HG03175 (cell line): ENCODE results near the gene PIP5K1B.

Experiments used
- ATAC-seq: cut with Tn5 transposase; IDR thresholded peaks from one replicate; pipeline ENCODE4 v1.9.1; 2021; ENCODE audit warnings: mild to moderate bottlenecking, moderate library complexity; ENCODE audit not compliant: unreplicated experiment

PIP5K1B gene

DNA sequence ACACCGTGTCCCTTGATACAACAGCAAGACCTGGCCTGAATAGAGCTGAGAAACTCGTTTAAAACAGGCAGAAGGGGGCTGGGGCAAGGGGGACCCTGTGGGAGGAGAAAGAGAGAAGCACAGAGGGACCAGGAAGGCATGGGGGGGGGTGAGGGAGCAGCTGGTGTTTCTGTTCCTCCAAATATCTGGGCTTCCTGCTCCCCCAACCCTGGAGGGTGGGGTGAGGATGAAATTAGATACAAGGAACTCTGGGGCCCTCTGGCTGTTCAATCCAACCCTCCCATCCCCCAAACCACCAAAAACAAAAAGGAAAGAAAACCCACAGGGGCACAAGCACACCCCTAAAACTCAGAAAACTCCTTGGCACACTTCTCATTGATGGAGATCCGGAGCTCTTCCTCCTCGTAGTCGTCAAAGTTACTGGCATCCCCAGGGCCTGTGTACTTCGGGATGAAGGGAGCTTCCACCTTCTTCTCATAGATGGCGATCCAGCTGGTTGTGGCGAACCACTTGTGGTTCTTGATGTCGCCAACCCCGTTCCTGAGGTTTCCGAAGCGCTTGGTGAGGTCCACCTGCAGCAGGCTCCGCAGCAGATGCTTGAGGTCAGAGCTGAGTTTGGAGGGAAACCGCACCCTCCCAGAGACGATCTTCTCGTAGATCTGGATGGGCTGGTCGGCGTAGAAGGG, 307.8 kb downstream of the PIP5K1B start:
- ATAC-seq: no peak

DNA sequence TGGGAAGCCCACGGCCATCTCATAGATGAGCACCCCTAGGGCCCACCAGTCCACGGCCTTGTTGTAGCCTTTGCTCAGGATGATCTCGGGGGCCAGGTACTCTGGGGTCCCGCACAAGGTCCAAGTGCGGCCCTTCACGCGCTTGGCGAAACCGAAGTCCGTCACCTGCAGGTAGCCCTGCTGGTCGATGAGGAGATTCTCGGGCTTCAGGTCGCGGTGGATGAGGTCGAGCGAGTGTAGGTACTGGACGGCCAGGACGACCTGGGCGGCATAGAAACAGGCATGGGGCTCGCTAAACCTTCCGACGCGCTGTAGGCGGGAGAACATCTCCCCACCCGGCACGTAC, 308.3 kb downstream of the PIP5K1B start:
- no peak for ATAC-seq

DNA sequence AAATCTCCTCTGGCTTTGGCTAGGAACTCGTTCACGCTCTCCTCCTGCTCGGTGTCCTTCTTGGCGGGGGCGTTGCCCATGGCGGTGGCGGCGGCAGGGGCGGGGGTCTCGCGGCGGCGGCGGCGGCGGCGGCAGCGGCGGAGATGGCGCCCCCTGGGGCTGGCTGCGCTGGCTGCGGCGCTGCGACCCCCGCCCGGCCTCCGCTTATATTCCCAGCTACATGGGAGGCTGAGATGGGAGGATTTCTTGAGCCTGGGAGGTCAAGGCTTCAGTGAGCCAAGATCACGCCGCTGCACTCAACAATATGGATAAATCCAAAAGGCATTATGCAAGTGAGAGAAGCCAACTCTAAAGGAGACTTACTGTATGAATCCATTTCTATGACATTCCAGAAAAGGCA, 309.0 kb downstream of the PIP5K1B start, which contains the start of gene PRKACG:
Gene PRKACG (minus strand): TSS at position 101 of the 400 bp plus-strand sequence. CDS start 21 bp downstream, at position 80.
- ATAC-seq: no peak

DNA sequence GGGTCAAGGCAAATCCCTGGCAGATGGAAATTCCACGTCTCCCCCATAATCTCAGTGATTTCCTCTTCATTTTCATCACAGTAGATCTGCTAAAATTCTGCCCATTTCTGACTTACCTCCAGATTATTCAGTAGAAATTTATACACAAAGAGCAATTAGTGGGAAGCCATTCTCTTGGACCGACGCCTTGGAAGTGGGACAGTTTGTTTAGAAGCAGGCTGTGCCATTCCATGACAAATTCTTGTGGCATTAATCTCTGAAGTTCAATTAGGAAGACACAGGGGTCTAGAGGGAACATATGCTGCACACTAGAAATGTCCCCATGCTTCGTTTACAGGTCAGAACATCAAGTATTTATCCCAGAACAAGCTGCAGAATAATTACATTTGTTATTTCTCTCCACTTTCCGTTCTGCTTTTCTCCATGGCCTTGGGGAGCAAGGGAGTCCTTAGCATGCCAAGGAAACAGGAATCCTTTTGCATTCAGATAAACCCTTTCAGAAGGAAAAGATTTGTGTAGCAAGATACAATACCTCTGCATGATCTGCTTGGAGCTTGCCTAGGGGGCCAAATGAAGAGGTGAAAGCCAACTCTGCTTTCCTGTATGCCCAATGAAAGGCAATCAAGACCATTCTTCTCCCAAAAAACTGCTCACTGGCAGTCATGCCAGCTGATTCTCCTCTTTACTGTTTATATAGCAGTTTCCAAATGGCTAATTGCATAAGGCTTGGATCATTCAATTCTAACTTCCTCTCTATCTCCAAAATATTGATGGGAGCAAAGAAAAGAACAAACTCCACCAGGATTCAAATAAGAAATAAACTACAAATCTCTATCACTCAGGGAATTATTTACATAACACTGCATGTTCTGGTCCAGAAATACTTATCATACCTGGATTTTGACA, 311.4 kb downstream of the PIP5K1B start:
- ATAC-seq: no peak

DNA sequence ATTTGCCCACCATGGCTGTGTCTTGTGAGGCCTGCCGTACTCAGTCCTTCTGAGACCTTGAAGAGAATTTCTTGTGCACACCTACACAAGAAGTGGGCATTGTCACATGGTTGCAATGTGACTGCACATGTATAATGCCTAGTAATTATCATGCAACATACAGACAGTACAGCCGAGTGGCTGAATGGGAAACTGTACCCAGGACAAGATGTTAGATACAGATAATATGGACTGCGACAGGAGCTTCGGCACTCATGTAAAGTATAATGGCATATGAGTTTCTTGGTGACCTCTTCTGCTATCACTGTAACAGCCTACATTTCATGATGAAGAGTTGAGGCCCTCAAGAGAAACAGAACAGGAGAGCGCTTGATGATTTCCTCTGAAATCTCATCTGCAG, 313.7 kb downstream of the PIP5K1B start:
- ATAC-seq: no peak

DNA sequence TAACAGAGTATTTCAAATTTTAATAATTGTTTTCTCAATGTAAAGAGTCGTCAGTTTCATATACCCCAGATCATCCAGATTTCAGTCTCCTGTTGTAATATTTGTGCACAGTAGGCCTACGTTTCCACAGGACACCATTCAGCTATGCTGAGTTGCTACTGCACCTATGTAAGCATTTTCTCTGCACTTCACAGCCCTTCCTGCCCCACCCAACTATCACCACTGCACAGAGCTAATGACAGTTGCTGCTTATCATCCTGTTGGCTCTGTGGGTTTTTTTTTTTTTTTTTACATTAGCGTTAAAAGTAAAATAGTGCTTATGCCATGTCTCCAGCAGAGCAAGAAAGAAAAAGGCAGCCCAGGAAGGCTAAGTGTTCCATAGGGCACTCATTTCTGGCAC, 314.8 kb downstream of the PIP5K1B start:
- ATAC-seq: no peak

DNA sequence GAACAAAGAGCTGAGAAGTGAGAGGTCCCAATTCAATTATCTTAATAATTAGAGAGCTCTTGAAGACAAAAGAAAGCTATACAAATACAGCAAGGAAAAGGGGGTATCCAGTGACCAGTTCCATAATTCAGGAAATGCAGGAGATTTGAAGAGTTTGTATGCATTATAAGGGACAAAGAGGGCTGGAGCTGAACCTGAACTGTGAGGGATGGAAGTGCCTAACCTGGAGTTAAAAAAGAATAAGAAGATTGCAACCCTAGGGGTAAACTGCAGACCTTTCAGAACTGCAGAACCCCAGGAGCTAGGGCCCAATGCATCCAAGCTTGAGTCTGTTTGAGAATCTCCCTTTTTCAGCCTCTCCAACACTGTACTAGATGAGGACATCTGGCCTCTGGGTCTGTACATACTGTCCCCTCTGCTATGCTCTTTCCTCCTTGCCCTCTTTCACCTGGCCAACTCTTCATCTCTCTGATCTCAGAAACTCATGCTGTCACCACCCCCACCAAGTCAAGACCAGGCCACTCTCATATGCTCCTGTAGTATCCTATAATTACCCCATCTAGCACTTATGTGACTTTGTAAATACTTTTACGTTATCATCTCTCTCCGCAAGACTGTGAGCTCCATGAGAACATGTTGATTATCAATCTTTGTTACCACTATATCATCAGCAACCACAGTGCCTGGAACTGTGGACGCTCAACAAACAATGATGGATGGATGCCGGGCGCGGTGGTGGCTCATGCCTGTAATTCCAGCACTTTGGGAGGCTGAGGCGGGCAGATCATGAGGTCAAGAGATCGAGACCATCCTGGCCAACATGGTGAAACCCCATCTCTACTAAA, 315.5 kb downstream of the PIP5K1B start:
- no peak for ATAC-seq

DNA sequence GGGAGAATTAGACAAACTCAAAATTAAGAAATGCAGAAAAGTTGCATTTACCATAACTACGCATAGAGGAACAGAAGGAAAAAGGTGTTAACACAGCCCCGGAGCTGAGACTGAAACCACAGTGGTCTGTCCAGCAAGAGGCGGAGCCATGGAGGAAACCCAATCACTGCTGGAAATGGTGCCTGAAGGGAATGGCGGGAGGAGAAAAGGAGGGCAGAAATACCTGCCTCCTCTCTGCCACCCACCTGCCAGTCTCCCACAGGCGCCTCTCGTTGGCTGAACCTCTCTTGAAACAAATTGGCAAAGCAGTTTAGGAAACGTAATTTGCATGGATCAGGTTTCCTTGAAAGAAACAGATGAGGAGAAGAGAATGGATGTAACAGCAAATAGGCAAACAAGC, 318.6 kb downstream of the PIP5K1B start:
- no peak for ATAC-seq

DNA sequence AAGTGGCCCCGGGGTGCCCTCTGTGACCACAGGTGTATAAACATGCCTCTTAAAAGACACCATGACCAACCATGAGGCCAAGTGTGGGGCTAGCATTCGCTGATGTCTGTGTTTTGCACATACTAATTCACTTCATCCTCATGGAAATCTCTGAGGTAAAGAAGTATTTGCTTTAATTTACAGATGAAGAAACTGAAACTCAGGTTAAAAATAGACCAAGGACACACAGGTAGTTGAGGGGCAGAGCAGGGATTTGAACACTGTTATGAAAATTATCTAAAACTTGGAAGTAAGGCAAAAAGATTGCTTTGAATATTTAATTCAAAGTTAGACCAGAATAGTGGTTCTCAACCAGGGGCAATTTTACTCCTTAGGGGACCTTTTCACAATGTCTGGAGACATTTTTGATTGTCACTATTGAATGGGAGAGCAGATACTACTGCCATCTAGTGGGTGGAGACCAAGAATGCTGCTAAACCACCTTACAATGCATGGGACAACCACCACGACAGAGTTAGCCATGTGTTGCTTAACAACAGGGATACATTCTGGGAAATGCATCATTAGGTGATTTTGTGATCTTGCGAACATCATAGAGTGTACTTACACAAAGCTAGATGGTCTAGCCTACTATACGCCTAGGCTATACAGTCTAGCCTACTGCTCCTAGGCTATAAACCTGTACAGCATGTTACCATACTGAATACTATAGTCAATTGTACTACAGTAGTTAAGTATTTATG, 322.5 kb downstream of the PIP5K1B start:
- peak; percentile 75 for ATAC-seq

DNA sequence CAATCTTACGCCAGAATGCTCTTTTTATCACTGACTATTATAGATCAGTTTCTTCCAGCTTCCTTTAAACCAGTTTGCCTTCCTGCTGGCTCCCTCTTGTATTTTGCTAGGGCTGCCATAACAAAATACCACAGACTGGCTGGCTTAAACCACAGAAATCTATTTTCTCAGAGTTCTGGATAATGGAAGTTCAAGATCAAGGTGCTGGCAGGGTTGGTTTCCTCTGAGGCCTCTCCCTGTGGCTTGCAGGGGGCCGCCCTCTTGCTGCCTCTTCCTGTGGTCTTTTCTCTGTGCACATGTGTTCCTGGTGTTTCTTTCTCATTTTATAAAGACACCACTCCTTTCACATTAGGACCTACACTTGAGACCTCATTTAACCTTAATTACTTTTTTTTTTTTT, 323.7 kb downstream of the PIP5K1B start:
- no peak for ATAC-seq

DNA sequence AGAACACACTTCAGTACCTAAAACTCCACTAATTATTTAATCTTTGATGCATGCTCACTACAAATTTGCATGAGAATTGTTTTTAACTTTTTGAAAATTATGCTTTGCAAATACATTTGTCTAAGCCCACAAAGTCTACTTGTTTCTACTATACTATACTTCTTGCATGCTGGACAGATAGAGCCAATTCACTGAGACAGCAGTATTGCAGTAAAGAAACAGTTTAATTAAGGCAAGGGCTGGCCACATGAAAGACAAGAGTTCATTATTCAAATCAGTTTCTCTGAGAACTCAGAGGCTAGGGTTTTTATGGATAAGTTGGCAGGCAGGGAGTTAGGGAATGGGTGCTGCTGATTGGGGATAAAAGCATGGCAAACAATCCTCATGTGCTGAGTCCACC, 324.5 kb downstream of the PIP5K1B start:
- no peak for ATAC-seq

DNA sequence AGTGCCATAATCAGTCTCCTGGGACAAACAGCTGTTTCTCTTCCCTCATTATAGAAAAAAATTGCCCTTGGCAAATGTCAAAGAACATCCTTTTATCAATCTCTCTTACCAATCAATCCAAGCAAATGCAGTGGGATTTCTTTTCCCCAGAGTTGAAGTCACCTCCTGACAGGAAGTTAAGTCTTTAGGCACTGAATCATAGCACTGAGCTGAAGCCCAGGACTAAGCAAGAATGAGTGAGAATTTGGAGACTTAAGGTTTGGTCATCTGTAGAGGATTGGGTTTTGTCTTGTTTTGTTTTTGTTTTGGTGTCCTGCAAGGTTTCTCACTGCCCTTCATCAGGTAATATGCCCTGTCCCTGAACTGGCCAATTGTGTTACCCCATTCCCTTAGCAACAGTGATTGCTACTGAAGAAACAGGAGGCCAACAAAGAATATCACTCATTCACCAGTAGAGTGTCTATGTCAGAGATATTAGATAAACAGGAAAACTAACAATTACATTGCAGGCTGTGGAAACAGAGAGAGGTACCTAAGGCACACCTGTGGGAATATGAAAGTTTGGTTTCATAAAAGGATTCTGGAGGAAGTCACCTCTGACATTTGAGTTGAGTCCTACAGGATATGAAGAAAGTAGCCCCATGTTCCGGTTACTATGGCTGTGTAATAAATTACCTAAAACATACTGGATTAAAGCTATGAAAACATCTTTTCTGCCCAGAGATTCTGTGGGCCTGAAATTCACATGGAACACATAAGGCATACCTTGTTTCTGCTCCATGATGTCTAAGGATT, 326.0 kb downstream of the PIP5K1B start:
- no peak for ATAC-seq

DNA sequence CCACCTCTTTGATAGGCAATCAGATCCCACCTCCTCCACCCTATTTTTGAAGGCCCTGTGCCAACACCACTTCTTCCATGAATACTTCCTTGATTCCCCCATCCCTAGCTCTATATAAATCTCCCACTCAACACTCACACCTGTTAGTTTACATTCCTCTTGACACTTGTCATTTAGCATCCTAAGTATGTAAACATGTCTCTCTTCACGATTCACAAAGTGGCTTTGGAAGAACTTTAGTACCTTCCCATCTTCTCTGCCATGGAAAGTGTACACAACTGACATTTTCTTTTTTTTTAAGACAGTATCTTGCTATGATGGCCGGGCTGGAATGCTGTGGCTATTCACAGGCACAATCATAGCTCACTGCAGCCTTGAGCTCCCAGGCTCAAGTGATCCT, 329.0 kb downstream of the PIP5K1B start:
- ATAC-seq: no peak

DNA sequence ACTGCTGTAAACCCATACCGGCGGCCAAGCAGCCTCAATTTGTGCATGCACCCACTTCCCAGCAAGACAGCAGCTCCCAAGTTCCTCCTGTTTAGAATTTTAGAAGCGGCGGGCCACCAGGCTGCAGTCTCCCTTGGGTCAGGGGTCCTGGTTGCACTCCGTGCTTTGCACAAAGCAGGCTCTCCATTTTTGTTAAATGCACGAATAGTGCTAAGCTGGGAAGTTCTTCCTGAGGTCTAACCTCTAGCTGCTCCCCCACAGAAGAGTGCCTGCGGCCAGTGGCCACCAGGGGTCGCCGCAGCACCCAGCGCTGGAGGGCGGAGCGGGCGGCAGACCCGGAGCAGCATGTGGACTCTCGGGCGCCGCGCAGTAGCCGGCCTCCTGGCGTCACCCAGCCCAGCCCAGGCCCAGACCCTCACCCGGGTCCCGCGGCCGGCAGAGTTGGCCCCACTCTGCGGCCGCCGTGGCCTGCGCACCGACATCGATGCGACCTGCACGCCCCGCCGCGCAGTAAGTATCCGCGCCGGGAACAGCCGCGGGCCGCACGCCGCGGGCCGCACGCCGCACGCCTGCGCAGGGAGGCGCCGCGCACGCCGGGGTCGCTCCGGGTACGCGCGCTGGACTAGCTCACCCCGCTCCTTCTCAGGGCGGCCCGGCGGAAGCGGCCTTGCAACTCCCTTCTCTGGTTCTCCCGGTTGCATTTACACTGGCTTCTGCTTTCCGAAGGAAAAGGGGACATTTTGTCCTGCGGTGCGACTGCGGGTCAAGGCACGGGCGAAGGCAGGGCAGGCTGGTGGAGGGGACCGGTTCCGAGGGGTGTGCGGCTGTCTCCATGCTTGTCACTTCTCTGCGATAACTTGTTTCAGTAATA, 330.6 kb downstream of the PIP5K1B start, which contains the start of gene FXN:
Gene FXN (plus strand): TSS at position 315 of the 871 bp plus-strand sequence. CDS start 31 bp downstream, at position 346.
- peak; percentile 95 for ATAC-seq

DNA sequence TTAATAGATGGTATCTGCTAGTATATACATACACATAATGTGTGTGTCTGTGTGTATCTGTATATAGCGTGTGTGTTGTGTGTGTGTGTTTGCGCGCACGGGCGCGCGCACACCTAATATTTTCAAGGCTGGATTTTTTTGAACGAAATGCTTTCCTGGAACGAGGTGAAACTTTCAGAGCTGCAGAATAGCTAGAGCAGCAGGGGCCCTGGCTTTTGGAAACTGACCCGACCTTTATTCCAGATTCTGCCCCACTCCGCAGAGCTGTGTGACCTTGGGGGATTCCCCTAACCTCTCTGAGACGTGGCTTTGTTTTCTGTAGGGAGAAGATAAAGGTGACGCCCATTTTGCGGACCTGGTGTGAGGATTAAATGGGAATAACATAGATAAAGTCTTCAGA, 331.3 kb downstream of the PIP5K1B start:
- ATAC-seq: peak; percentile 14

DNA sequence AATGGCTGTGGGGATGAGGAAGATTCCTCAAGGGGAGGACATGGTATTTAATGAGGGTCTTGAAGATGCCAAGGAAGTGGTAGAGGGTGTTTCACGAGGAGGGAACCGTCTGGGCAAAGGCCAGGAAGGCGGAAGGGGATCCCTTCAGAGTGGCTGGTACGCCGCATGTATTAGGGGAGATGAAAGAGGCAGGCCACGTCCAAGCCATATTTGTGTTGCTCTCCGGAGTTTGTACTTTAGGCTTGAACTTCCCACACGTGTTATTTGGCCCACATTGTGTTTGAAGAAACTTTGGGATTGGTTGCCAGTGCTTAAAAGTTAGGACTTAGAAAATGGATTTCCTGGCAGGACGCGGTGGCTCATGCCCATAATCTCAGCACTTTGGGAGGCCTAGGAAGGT, 331.8 kb downstream of the PIP5K1B start:
- no peak for ATAC-seq

DNA sequence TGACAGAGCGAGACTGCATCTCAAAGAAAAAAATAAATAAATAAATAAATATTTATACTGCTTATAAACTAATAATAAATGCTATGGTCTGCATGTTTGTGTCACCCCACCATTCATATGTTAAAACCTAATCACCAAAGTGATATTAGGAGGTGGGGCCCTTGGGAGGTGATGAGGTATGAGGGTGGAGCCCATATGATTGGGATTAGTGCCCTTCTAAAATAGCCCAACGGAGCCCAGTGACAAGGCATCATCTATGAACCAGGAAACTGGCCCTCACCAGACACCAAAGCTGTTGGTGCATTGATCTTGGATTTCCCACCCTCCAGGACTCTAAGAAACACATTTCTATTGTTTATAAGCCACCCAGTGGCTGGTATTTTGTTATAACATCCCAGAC, 335.6 kb downstream of the PIP5K1B start:
- ATAC-seq: no peak
